Measurements from ENCODE around the gene SF3B1. TPM values are rescaled to one million over a fixed set of nuclear protein-coding genes. Genes with fewer than 3 reads are reported as not detected.
"Not testable (repeated sequence)": the region's sequence is repeated elsewhere in the genome, so short reads cannot be mapped to it uniquely, and the experiment has no call there.

SF3B1 gene
- total RNA-seq, 2 donors from 2014 or later, result 136 to 157 TPM

GRCh38 chr2:197388866-197389587 lies 45.8 kb downstream of the SF3B1 start:
- intact Hi-C loops (cut with DNase I), result no loop called here
- ATAC-seq (no peak), DNase-seq (no peak)

DNA sequence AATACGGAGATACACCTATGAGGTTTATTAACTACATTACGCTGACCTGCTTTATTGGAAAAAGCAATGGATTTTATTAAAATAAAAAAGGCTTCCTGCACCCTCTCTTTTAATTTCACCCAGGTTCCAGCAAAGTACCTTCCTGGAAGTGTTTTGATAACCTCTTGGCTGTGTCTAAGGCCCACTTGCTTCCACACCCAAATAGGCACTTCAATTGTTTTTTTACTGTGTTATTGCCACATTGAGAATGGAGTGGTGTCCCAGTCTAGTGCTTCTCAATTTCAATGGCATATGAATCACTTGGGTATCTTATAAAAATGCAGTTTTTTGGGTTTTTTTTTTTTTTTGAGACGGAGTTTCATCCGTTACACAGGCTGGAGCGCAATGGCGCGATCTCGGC lies 47.6 kb downstream of the SF3B1 start:
- ATAC-seq, result no peak
- intact Hi-C loops (cut with DNase I), result no loop called here
- DNase-seq, result no peak

DNA sequence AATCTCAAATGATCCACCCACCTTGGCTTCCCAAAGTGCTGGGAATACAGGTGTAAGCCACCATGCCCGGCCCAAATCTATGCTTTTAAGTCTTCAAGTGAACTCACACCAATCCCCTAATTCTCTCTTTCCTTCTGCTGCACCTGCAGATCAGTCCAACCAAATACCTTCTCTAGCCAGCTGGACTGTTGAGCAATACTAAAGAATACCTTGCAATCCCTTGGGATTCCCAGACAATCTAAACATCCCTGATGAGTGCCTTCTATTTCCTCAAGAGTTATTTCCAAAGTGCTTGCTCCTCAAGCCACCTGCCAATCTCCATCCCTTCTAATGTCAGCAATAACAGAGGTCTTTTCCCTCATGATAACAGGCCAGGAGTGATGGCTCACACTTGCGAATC lies 48.6 kb downstream of the SF3B1 start:
- ATAC-seq, result no peak
- DNase-seq, result no peak
- intact Hi-C loops (cut with DNase I), result no loop called here

- DNase-seq (no peak), ATAC-seq (no peak)
- intact Hi-C loops (cut with DNase I), result no loop called here
Observed at GRCh38 chr2:197383825-197384224, 51.0 kb downstream of the SF3B1 start.

- DNase-seq (no peak), ATAC-seq (no peak)
- intact Hi-C loops (cut with DNase I), result no loop called here
Observed at GRCh38 chr2:197381641-197382040, 53.2 kb downstream of the SF3B1 start.

DNA sequence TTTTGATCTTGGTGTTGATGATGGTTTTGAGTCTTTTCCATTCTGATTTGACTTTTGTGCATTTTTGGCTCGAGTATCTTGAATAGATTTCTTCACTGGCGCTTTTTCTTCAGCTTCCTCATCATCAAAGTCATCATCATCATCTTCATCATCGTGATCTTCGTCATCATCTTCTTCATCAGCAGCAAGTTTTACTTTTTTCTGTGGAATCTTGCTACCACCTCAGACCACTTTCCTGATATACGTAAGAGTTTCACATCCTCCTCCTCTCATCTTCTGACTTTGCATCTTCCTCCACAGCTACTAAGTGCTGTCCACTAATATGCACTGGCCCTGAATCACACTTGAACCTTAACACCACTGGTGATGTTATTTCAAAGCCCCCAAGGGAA lies 54.9 kb downstream of the SF3B1 start:
- intact Hi-C loops (cut with DNase I), result loop anchor here (2.0 to 5.0 kb wide), 4 partner anchors 189 to 368 kb away; no protein-coding TSS in a partner anchor

DNA sequence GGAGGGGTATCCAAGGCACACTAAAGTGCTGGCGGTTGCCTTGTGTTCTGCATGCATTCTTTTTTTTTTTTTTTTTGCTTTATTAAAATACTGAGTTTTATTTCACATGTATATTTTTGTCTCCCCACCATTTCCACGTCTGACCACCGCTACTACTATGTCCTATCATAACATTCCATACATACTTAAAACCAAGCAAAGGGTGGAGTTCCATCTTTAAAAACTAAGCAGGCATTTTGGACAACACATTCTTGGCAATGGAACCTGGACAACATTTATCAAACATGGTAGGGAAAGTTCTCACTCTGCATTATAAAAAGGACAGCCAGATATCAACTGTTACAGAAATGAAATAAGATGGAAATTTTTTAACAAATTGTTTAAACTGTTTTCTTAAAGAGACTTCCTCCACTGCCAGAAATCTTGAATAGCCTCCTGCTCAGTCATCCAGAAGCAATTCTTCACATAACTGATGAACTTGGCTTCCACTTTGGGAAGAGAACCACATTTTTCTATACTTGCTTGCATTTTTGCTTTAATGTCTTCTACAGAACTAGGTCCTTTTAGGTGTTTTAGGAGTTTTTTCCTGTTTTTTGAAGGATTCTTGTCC lies 55.4 kb downstream of the SF3B1 start:
- intact Hi-C loops (cut with DNase I), result loop anchor here (2.0 to 5.0 kb wide), 4 partner anchors 189 to 367 kb away; no protein-coding TSS in a partner anchor
- DNase-seq, ATAC-seq: not testable (repeated sequence)

More for the DNA sequence above, 54.9 kb downstream of the SF3B1 start:
- not testable (repeated sequence) for ATAC-seq, DNase-seq

GRCh38 chr2:197378494-197379307 lies 56.1 kb downstream of the SF3B1 start:
- ATAC-seq (peak; percentile 72 to 85), DNase-seq (peak; percentile 37)
- intact Hi-C loops (cut with DNase I), result loop anchor here (2.0 to 5.0 kb wide), 4 partner anchors 188 to 366 kb away; no protein-coding TSS in a partner anchor

- DNase-seq (no peak), ATAC-seq (no peak)
- intact Hi-C loops (cut with DNase I), result loop anchor here (2.0 to 5.0 kb wide), 4 partner anchors 187 to 366 kb away; no protein-coding TSS in a partner anchor
Observed at GRCh38 chr2:197378086-197378485, 56.7 kb downstream of the SF3B1 start.

GRCh38 chr2:197377670-197378069 lies 57.2 kb downstream of the SF3B1 start:
- intact Hi-C loops (cut with DNase I), result loop anchor here (2.0 to 5.0 kb wide), 4 partner anchors 187 to 365 kb away; no protein-coding TSS in a partner anchor
- no peak for ATAC-seq
- no peak for DNase-seq

DNA sequence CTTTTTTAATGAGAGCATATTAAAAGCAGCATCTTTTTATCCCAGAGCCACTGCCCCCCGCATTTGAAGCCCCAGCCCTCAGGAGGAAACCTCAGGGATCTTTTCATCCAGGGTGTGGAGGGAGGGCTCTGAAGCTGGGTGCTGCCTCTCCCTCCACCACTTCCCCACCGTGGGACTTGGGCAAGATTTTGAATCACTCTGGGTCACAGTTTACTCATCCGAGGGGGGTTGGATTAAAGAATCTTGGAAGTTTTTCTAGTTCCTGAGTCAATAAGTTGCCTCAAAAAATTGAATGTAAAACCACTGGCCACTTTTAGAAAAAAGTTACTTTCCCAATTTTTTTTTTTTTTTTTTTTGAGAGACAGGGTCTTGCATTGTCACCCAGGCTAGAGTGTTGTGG lies 62.2 kb downstream of the SF3B1 start:
- no peak for ATAC-seq
- intact Hi-C loops (cut with DNase I), result no loop called here
- no peak for DNase-seq

DNA sequence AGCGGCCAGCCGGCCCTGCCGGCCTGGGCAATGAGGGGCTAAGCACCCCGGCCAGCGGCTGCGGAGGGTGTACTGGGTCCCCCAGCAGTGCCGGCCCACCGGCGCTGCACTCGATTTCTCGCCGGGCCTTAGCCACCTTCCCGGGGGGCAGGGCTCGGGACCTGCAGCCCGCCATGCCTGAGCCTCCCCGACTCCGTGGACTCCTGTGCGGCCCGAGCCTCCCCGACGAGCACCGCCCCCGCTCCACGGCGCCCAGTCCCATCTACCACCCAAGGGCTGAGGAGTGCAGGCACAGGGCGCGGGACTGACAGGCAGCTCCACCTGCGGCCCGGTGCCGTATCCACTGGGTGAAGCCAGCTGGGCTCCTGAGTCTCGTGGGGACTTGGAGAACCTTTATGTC lies 64.2 kb downstream of the SF3B1 start:
- ATAC-seq; DNase-seq; intact Hi-C loops (cut with DNase I): not testable (repeated sequence)

DNA sequence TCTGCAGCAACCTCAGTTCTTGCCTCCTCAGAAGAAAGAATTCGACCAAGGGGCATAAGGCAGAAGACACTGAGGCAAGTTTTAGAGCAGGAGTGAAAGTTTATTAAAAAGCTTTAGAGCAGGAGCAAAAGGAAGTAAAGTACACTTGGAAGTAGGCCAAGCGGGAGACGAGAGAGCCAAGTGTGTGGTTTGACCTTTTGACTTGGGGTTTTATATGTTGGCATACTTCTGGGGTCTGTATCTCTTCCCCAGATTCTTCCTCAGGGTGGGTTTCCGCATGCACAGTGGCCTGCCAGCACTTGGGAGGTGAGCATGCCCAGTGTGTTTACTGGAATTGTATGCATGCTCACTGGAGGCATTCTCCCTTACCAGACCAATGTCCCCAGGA lies 64.9 kb downstream of the SF3B1 start:
- intact Hi-C loops (cut with DNase I), result loop anchor here in 1 of 2 donors (5.0 kb wide), 1 partner anchor 48 kb away; no protein-coding TSS in a partner anchor
- ATAC-seq (no peak), DNase-seq (no peak)

- ATAC-seq (no peak), DNase-seq (no peak)
- intact Hi-C loops (cut with DNase I), result loop anchor here in 1 of 2 donors (5.0 kb wide), 1 partner anchor 47 kb away; no protein-coding TSS in a partner anchor
Observed at GRCh38 chr2:197369228-197369932, 65.4 kb downstream of the SF3B1 start.

- no peak for ATAC-seq
- no peak for DNase-seq
- intact Hi-C loops (cut with DNase I), result loop anchor here in 1 of 2 donors (5.0 kb wide), 1 partner anchor 46 kb away; no protein-coding TSS in a partner anchor
Observed at GRCh38 chr2:197368412-197368811, 66.4 kb downstream of the SF3B1 start.

DNA sequence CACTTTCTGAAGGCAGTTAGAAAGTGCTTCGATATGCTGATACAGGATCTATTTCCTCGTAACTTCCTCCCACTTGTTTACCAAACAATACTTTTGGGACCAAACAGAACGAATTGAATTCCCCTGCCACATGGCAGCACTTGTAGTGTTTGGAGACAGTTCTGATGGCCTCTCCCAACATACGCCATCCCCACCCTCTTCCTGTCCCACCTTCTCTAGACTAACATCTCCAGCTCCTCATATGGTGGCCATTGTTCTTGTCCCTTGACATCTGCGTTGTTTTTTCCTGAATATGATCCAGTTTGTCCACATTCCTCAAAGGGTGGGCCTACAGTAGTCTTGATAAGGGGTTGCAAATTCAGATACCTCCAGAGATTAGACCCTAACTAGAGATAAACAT lies 70.8 kb downstream of the SF3B1 start:
- DNase-seq (no peak), ATAC-seq (no peak)
- intact Hi-C loops (cut with DNase I), result no loop called here

- DNase-seq (no peak), ATAC-seq (no peak)
- intact Hi-C loops (cut with DNase I), result no loop called here
Observed at GRCh38 chr2:197360744-197361156, 74.1 kb downstream of the SF3B1 start.

DNA sequence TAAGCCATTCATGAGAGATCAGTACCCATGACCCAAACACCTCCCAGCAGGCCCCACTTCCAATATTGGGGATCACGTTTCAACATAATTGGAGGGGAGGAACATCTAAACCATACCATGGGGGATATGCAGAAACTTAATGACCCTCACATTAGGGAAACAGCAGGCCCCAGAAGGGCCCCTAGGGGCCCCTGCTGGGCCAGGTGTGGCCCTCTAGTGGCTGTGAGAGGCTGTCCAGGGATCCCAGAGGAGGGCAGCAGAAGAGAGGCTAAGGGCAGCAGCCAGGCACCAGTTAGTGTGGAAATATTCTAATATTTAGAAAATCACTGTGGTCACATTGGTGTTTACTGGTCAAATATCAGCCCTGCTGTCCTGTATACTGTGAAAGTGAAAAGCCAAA lies 75.0 kb downstream of the SF3B1 start:
- DNase-seq (no peak), ATAC-seq (no peak)
- intact Hi-C loops (cut with DNase I), result no loop called here

DNA sequence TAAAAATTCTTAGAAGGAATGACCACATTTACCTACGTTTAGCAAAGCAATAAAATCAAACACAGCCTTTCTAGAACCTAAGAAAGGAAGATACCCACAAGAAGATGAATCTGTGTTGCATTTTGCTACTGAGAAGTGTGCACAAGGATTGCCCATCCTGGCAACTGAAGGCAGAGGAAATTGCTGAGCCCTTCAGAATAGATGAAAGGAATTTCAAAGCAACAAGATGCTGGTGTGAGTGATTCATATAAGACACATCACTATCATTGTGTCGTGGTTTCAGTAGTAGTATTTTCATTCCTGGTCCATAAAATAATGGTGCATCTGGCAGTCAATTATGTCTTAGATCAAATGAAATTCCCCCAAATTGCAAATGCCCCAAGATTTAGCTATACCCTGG lies 75.9 kb downstream of the SF3B1 start:
- DNase-seq (no peak), ATAC-seq (no peak)
- intact Hi-C loops (cut with DNase I), result no loop called here
